PC-9 (cell line): ENCODE results near the gene SHC1.
"Not testable (repeated sequence)": the region's sequence is repeated elsewhere in the genome, so short reads cannot be mapped to it uniquely, and the experiment has no call there.

Experiments used
- EZH2 ChIP-seq: fragments of 200-600 bp; sonication (generic); IDR thresholded peaks from 2 replicates; pipeline ENCODE4 v1.8.0; 2017; ENCODE audit warnings: antibody characterized with exemption, low read depth
- TF ChIP-seq, protein P1 (sequence below): fragments of 200-600 bp; sonication (generic); conservative IDR thresholded peaks from 2 replicates; pipeline ENCODE4 v1.6.1; 2017; ENCODE audit warnings: mixed run types, antibody characterized with exemption, mild to moderate bottlenecking, moderate library complexity

DNA sequence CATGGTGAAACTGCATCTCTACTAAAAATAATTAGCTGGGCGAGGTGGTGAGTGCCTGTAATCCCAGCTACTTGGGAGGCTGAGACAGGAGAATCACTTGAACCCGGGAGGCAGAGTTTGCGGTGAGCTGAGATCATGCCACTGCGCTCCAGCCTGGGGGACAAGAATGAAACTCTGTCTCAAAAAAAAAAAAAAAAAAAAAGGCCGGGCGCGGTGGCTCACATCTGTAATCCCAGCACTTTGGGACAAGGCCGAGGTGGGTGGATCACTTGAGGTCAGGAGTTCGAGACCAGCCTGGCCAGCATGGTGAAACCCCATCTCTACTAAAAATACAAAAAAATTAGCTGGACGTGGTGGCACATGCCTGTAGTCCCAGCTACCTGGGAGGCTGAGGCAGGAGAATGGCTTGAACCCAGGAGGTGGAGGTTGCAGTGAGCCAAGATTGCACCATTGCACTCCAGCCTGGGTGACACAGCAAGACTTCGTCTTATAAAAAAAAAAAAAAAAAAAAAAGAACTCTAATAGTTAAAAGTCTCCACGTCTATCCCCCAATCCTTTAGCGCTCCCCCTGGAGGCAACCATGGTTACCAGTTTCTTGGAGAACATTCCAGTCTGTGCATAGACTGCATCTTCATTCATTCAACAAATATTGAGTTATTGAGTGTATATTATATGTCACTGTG lies 24.9 kb upstream of the SHC1 start:
- TF ChIP-seq, protein P1, sequence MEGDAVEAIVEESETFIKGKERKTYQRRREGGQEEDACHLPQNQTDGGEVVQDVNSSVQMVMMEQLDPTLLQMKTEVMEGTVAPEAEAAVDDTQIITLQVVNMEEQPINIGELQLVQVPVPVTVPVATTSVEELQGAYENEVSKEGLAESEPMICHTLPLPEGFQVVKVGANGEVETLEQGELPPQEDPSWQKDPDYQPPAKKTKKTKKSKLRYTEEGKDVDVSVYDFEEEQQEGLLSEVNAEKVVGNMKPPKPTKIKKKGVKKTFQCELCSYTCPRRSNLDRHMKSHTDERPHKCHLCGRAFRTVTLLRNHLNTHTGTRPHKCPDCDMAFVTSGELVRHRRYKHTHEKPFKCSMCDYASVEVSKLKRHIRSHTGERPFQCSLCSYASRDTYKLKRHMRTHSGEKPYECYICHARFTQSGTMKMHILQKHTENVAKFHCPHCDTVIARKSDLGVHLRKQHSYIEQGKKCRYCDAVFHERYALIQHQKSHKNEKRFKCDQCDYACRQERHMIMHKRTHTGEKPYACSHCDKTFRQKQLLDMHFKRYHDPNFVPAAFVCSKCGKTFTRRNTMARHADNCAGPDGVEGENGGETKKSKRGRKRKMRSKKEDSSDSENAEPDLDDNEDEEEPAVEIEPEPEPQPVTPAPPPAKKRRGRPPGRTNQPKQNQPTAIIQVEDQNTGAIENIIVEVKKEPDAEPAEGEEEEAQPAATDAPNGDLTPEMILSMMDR, result peak; percentile 48; the same call in 1 of the 2 replicates
- not testable (repeated sequence) for TF ChIP-seq EZH2
